ENCODE results near the gene ZNF185. TPM values are rescaled to one million over a fixed set of nuclear protein-coding genes. Genes with fewer than 3 reads are reported as not detected.

ZNF185 gene
- total RNA-seq, 4 donors from 2014 or later: 0.56 to 2.2 (median 1.3) TPM

DNA sequence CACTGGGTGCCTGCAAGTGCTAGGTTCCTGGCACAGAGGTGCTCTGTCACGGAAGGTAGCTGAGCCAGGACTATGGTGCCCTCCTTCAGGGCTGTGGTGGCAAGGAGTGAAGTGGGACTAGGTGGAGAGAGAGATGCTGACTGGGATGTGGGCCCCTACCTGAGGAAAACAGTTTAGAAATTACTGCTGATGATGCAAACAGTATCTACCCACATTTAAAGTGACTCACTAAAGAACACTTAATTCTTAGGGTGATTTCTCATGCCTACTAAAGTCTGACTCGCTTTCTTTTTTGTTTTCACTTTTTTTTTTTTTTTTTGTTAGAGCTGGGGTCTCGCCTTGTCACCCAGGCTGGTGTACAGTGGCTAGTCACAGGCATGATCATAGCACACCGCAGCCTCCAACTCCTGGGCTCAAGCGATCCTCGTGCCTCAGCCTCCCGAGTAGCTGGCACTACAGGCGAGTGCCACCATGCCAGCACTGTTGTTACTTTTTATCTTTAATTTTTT is 3.1 kb downstream of the ZNF185 start:
- in situ Hi-C loops (cut with MboI; ENCODE audit: low sequenced_read_pairs in 4 of 4): no loop called here

DNA sequence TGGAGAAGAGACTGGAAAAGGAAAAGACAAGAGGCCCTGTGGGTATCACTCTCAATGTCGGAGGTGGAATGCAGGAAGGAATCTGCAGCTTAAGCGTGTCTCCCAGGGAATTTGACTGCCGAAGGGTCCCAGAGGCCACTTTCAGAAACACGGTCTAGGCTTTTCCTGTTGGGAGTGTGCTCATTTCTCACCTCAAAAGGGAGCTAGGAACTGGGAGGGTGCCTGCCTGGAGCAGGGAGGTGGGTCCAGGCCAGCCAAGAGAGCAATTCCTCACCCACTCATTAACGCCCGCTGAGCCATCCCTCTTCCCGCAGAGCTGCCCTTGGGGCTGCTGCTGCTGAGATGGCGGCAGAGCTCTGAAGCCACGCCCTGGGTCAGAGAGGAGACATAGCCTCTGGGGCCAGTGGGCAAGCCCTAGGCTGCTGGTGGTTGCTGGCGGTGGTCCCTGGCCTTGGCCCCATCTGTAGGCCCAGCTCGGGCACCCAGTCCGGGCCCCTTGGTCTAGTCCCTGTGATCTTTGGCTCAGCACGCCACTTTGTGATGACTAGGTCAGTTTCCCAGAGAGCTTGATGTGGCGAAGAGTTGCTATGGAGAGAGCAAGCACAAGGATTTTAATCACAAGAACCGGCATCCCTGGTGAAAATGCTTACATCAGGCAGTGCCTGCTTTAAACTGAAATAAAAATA is 4.1 kb downstream of the ZNF185 start:
- Histone ChIP-seq H3K9me3 (no peaks in the 10 kb centered on the region), H3K4me3 (no peak overlapping the region), H3K27me3 (peaks cover 0 to 13% (median 3%) of the 10 kb centered on the region in 3 donors), H3K4me1 (no peaks in the 10 kb centered on the region), H3K27ac (no peak overlapping the region), H3K36me3 (no peaks in the 10 kb centered on the region)
- DNase-seq: no peak
- TF ChIP-seq, protein P1, sequence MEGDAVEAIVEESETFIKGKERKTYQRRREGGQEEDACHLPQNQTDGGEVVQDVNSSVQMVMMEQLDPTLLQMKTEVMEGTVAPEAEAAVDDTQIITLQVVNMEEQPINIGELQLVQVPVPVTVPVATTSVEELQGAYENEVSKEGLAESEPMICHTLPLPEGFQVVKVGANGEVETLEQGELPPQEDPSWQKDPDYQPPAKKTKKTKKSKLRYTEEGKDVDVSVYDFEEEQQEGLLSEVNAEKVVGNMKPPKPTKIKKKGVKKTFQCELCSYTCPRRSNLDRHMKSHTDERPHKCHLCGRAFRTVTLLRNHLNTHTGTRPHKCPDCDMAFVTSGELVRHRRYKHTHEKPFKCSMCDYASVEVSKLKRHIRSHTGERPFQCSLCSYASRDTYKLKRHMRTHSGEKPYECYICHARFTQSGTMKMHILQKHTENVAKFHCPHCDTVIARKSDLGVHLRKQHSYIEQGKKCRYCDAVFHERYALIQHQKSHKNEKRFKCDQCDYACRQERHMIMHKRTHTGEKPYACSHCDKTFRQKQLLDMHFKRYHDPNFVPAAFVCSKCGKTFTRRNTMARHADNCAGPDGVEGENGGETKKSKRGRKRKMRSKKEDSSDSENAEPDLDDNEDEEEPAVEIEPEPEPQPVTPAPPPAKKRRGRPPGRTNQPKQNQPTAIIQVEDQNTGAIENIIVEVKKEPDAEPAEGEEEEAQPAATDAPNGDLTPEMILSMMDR (IDR thresholded peaks at IDR 0.05 in 4 of 5, conservative IDR thresholded peaks at IDR 0.05 in 1 of 5): no peak
- no peak for TF ChIP-seq POLR2A (IDR thresholded peaks at IDR 0.05)
- in situ Hi-C loops (cut with MboI; ENCODE audit: low sequenced_read_pairs in 4 of 4) (no loop called here), intact Hi-C loops (cut with DNase I; ENCODE audit: low total_unique reads) (no loop called here)
- no peak for ATAC-seq

More for the DNA sequence above, 3.1 kb downstream of the ZNF185 start:
- Histone ChIP-seq H3K36me3 (no peaks in the 10 kb centered on the region), H3K9me3 (no peaks in the 10 kb centered on the region), H3K4me3 (no peak overlapping the region), H3K27ac (no peak overlapping the region), H3K27me3 (peaks cover 0 to 13% (median 3%) of the 10 kb centered on the region in 3 donors), H3K4me1 (no peaks in the 10 kb centered on the region)
- ATAC-seq: no peak
- TF ChIP-seq, protein P1 (IDR thresholded peaks at IDR 0.05 in 4 of 5, conservative IDR thresholded peaks at IDR 0.05 in 1 of 5): no peak
- TF ChIP-seq POLR2A (IDR thresholded peaks at IDR 0.05): no peak
- intact Hi-C loops (cut with DNase I; ENCODE audit: low total_unique reads): no loop called here
- no peak for DNase-seq

DNA sequence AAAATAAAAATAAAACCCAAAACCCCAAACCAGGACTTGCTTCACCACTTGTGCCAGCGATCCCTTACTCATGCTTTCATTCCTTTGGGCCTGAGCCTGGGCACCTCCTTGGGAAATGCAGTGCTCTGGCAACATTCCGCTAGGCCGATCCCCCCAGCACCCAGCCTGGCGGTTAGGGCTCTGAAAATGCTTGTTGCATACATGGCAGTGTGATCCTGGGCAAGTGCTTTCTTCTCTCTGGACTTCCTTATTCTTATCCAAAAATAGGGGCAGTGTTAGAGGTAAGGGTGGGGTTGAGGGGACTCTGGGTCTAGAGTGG is 4.6 kb downstream of the ZNF185 start:
- Histone ChIP-seq H3K4me1 (no peaks in the 10 kb centered on the region), H3K27ac (no peak overlapping the region), H3K9me3 (no peaks in the 10 kb centered on the region), H3K4me3 (no peak overlapping the region), H3K36me3 (no peaks in the 10 kb centered on the region), H3K27me3 (peaks cover 0 to 12% (median 3%) of the 10 kb centered on the region in 3 donors)
- ATAC-seq (no peak), DNase-seq (no peak)
- in situ Hi-C loops (cut with MboI; ENCODE audit: low sequenced_read_pairs in 4 of 4) (no loop called here), intact Hi-C loops (cut with DNase I; ENCODE audit: low total_unique reads) (no loop called here)
- TF ChIP-seq, protein P1 (IDR thresholded peaks at IDR 0.05 in 4 of 5, conservative IDR thresholded peaks at IDR 0.05 in 1 of 5): no peak
- TF ChIP-seq POLR2A (IDR thresholded peaks at IDR 0.05): no peak

DNA sequence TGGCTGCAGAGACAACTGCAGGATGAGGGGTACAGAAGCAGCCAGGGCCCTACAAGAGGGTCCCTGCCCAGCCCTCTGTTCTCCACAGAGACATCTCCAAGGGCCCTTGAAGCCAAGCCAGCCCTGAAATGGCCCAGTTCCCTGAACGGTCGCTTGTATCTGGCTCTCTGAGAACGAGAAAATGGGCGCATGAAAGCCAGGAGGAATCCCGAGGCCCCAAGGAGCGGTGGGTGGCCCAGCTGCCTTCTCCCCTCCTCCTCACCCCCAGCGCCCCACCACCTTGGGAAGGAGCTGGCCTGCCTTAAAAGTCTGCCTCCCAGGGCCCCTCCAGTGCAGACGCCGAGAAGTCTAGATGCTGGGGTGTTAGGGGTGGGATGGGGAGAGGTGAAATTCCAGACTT is 5.7 kb downstream of the ZNF185 start:
- TF ChIP-seq, protein P1 (IDR thresholded peaks at IDR 0.05 in 4 of 5, conservative IDR thresholded peaks at IDR 0.05 in 1 of 5): no peak
- no peak for TF ChIP-seq POLR2A (IDR thresholded peaks at IDR 0.05)
- H3K4me3 ChIP-seq: no peak overlapping the region
- intact Hi-C loops (cut with DNase I; ENCODE audit: low total_unique reads): no loop called here
- DNase-seq: no peak
- H3K27ac ChIP-seq: no peak overlapping the region
- H3K9me3 ChIP-seq: no peaks in the 10 kb centered on the region
- H3K27me3 ChIP-seq: peaks cover 0 to 3% (median 3%) of the 10 kb centered on the region in 3 donors
- no peaks in the 10 kb centered on the region for H3K36me3 ChIP-seq
- no peak for ATAC-seq
- H3K4me1 ChIP-seq: no peaks in the 10 kb centered on the region
- in situ Hi-C loops (cut with MboI; ENCODE audit: low sequenced_read_pairs in 4 of 4): no loop called here
